Measurements from ENCODE around the gene ST8SIA5. TPM values are rescaled to one million over a fixed set of nuclear protein-coding genes. Genes with fewer than 3 reads are reported as not detected.

The ST8SIA5 gene
- total and polyA plus RNA-seq, 8 donors, result 0.03 to 1.4 (median 0.19) TPM; not detected in 4

DNA sequence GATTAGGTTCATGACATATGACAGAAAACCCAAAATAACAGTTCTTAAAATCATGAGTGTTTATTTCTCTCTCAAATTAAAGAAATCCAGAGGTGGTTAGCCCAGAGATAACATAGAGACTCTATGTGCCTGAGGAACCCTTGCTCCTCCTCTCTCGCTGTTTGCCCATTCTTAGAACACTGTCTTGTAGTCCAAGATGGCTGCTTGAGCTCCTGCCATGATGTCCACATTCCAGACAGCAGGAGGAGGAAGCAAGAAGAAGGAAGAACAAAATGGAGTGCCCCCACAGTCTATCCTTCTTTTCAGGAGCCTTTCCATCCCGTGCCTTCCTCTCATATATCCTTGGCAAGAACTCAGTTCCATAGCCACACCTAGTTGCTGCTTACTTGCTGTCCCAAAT, 13.9 kb upstream of the ST8SIA5 start:
- TF ChIP-seq, protein P1, sequence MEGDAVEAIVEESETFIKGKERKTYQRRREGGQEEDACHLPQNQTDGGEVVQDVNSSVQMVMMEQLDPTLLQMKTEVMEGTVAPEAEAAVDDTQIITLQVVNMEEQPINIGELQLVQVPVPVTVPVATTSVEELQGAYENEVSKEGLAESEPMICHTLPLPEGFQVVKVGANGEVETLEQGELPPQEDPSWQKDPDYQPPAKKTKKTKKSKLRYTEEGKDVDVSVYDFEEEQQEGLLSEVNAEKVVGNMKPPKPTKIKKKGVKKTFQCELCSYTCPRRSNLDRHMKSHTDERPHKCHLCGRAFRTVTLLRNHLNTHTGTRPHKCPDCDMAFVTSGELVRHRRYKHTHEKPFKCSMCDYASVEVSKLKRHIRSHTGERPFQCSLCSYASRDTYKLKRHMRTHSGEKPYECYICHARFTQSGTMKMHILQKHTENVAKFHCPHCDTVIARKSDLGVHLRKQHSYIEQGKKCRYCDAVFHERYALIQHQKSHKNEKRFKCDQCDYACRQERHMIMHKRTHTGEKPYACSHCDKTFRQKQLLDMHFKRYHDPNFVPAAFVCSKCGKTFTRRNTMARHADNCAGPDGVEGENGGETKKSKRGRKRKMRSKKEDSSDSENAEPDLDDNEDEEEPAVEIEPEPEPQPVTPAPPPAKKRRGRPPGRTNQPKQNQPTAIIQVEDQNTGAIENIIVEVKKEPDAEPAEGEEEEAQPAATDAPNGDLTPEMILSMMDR (IDR thresholded peaks at IDR 0.05), result no peak
- TF ChIP-seq POLR2A (IDR thresholded peaks at IDR 0.05) (no peak), EP300 (IDR thresholded peaks at IDR 0.05) (no peak), POLR2AphosphoS5 (IDR thresholded peaks at IDR 0.05) (no peak)
- no peak overlapping the region for H3K4me3 ChIP-seq
- H3K9me3 ChIP-seq, result no peaks in the 10 kb centered on the region
- intact Hi-C loops (cut with DNase I; ENCODE audit: low total_unique reads), result no loop called here
- peaks cover 0 to 13% (median 0%) of the 10 kb centered on the region in 3 donors for H3K27me3 ChIP-seq
- H3K4me1 ChIP-seq, result no peaks in the 10 kb centered on the region
- 73 to 88% (median 83%) methylated on average over 2 of the region's 2 CpGs for WGBS, 5 donors
- no peaks in the 10 kb centered on the region for H3K36me3 ChIP-seq
- H3K27ac ChIP-seq, result no peak overlapping the region
- DNase-seq, result no peak

DNA sequence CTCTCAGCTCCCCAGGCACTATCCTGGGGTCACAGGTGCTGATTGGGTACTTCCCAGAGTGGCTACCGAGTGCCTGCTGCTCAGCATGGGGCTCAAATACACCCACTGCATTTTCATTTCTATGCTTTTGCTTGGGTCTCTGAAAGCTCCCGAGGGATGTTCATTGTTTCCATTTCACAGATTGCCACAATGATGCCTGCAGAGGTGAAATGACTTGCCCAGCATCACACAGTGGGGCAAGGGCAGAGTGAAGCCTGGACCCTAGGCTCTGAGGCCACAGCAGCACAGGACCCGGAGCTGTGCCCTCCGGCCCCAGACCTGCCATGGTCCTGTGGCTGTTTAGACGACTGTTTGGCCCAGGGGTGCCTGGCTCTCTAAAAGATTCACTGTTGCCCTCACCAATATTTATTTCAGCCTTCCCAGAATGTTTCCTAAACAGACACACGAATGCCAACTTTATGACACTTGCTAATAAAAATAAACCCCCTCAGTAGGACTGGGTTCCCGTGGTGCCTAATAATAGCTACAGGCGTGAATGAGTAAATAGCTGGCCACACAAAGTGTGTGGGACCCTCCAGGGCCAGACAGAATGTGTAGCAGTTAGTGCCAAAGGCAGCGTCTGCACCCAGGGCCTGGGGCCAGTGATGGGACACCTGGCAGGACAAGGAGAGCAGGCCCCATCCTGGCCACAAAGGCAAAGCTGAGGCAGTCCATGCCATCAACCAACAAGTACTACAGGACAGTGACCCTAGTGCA, 11.5 kb upstream of the ST8SIA5 start:
- Histone ChIP-seq H3K27ac (no peak overlapping the region), H3K4me1 (no peaks in the 10 kb centered on the region), H3K36me3 (no peaks in the 10 kb centered on the region), H3K4me3 (no peak overlapping the region), H3K27me3 (peaks cover 0 to 21% (median 0%) of the 10 kb centered on the region in 3 donors), H3K9me3 (no peaks in the 10 kb centered on the region)
- no peak for DNase-seq
- 64 to 74% (median 69%) methylated on average over 9 of the region's 9 CpGs for WGBS, 5 donors
- TF ChIP-seq, protein P1 (IDR thresholded peaks at IDR 0.05), result no peak
- TF ChIP-seq EP300 (IDR thresholded peaks at IDR 0.05), result no peak
- no peak for TF ChIP-seq POLR2A (IDR thresholded peaks at IDR 0.05)
- TF ChIP-seq POLR2AphosphoS5 (IDR thresholded peaks at IDR 0.05), result no peak
- intact Hi-C loops (cut with DNase I; ENCODE audit: low total_unique reads), result no loop called here

- DNase-seq, result no peak
- Histone ChIP-seq H3K9me3 (no peaks in the 10 kb centered on the region), H3K4me3 (no peak overlapping the region), H3K27me3 (peaks cover 0 to 30% (median 0%) of the 10 kb centered on the region in 3 donors), H3K27ac (no peak overlapping the region), H3K4me1 (no peaks in the 10 kb centered on the region), H3K36me3 (no peaks in the 10 kb centered on the region)
- intact Hi-C loops (cut with DNase I; ENCODE audit: low total_unique reads), result no loop called here
- TF ChIP-seq, protein P1 (IDR thresholded peaks at IDR 0.05), result no peak
- no peak for TF ChIP-seq POLR2AphosphoS5 (IDR thresholded peaks at IDR 0.05)
- TF ChIP-seq EP300 (IDR thresholded peaks at IDR 0.05), result no peak
- no peak for TF ChIP-seq POLR2A (IDR thresholded peaks at IDR 0.05)
Measured at GRCh38 chr18:46767217-46767616, 10.4 kb upstream of the ST8SIA5 start.

- intact Hi-C loops (cut with DNase I; ENCODE audit: low total_unique reads), result no loop called here
- H3K27ac ChIP-seq, result no peak overlapping the region
- no peak for DNase-seq
- H3K9me3 ChIP-seq, result no peaks in the 10 kb centered on the region
- TF ChIP-seq EP300 (IDR thresholded peaks at IDR 0.05) (no peak), POLR2AphosphoS5 (IDR thresholded peaks at IDR 0.05) (no peak), POLR2A (IDR thresholded peaks at IDR 0.05) (no peak)
- TF ChIP-seq, protein P1 (IDR thresholded peaks at IDR 0.05), result no peak
- WGBS, 5 donors, result 86 to 93% (median 89%) methylated on average over 2 of the region's 2 CpGs
- H3K4me3 ChIP-seq, result no peak overlapping the region
- no peaks in the 10 kb centered on the region for H3K36me3 ChIP-seq
- H3K27me3 ChIP-seq, result peaks cover 0 to 38% (median 7%) of the 10 kb centered on the region in 3 donors
- no peaks in the 10 kb centered on the region for H3K4me1 ChIP-seq
Measured at GRCh38 chr18:46764586-46764985, 7.7 kb upstream of the ST8SIA5 start.

All from stomach (tissue), 9 donors.